Colon (tissue), 2 donors: ENCODE data around the gene LHPP.
"Not testable (repeated sequence)": the region's sequence is repeated elsewhere in the genome, so short reads cannot be mapped to it uniquely, and the experiment has no call there.

ENCODE experiments used
- FAIRE-seq: peaks from 2 replicates; lab custom pipeline; 2012; peaks lifted over from hg19 to GRCh38; lab: Jason Lieb, UNC
- donor health status: control.
- donor health status: control.

The LHPP gene

GRCh38 chr10:124537166-124537725 is 75.6 kb downstream of the LHPP start:
- no peak for FAIRE-seq

- no peak for FAIRE-seq
These were observed 76.3 kb downstream of the LHPP start for GRCh38 chr10:124537891-124538290.

GRCh38 chr10:124538706-124539105 is 77.1 kb downstream of the LHPP start:
- no peak for FAIRE-seq

- no peak for FAIRE-seq
These were observed 78.5 kb downstream of the LHPP start for GRCh38 chr10:124539935-124540641.

- no peak for FAIRE-seq
These were observed 79.7 kb downstream of the LHPP start for GRCh38 chr10:124541076-124541903.

GRCh38 chr10:124542336-124542735 is 80.7 kb downstream of the LHPP start:
- no peak for FAIRE-seq

GRCh38 chr10:124543146-124543545 is 81.5 kb downstream of the LHPP start:
- FAIRE-seq: no peak

GRCh38 chr10:124543971-124544370 is 82.3 kb downstream of the LHPP start:
- FAIRE-seq: no peak

- no peak for FAIRE-seq
These were observed 83.1 kb downstream of the LHPP start for GRCh38 chr10:124544711-124545110.

- FAIRE-seq: no peak
These were observed 83.9 kb downstream of the LHPP start for GRCh38 chr10:124545351-124546054.

GRCh38 chr10:124546055-124546369 is 84.4 kb downstream of the LHPP start:
- no peak for FAIRE-seq

- FAIRE-seq: no peak
These were observed 85.5 kb downstream of the LHPP start for GRCh38 chr10:124546957-124547646.

- no peak for FAIRE-seq
These were observed 86.1 kb downstream of the LHPP start for GRCh38 chr10:124547647-124548168.

- FAIRE-seq: not testable (repeated sequence)
These were observed 87.5 kb downstream of the LHPP start for GRCh38 chr10:124549171-124549570.

GRCh38 chr10:124550293-124551034 is 88.8 kb downstream of the LHPP start:
- no peak for FAIRE-seq

- no peak for FAIRE-seq
These were observed 89.5 kb downstream of the LHPP start for GRCh38 chr10:124551097-124551496.

GRCh38 chr10:124551755-124552154 is 90.1 kb downstream of the LHPP start:
- FAIRE-seq: no peak

- no peak for FAIRE-seq
These were observed 91.2 kb downstream of the LHPP start for GRCh38 chr10:124552691-124553276.

- FAIRE-seq: no peak
These were observed 92.6 kb downstream of the LHPP start for GRCh38 chr10:124554085-124554858.

- FAIRE-seq: no peak
These were observed 95.5 kb downstream of the LHPP start for GRCh38 chr10:124557167-124557566.
